GM18507 (cell line): ENCODE data around the gene CCDC88B.

Source experiments
- DNase-seq: peaks from one replicate; pipeline ENCODE4 v3.0.0; 2011; ENCODE audit warnings: low read depth; ENCODE audit not compliant: insufficient read length; ENCODE audit errors: extremely low spot score
- FAIRE-seq: peaks from 2 replicates; lab custom pipeline; 2011; peaks lifted over from hg19 to GRCh38; lab: Jason Lieb, UNC

The CCDC88B gene

GRCh38 chr11:64372802-64373597 is 33.0 kb downstream of the CCDC88B start:
- DNase-seq (no peak), FAIRE-seq (no peak)

GRCh38 chr11:64373598-64373974 is 33.6 kb downstream of the CCDC88B start:
- DNase-seq (no peak), FAIRE-seq (no peak)

GRCh38 chr11:64376071-64376470 is 36.1 kb downstream of the CCDC88B start:
- no peak for FAIRE-seq
- DNase-seq = no peak

- DNase-seq (no peak), FAIRE-seq (no peak)
These were observed 38.4 kb downstream of the CCDC88B start for GRCh38 chr11:64378335-64378880.

GRCh38 chr11:64379160-64379559 is 39.2 kb downstream of the CCDC88B start:
- DNase-seq = no peak
- FAIRE-seq = no peak

- DNase-seq = no peak
- FAIRE-seq = no peak
These were observed 40.1 kb downstream of the CCDC88B start for GRCh38 chr11:64379817-64380709.

GRCh38 chr11:64381350-64381749 is 41.3 kb downstream of the CCDC88B start:
- no peak for DNase-seq
- FAIRE-seq = no peak

- FAIRE-seq = no peak
- DNase-seq = no peak
These were observed 42.0 kb downstream of the CCDC88B start for GRCh38 chr11:64382047-64382446.

GRCh38 chr11:64382586-64382985 is 42.6 kb downstream of the CCDC88B start:
- FAIRE-seq (no peak), DNase-seq (no peak)

GRCh38 chr11:64383580-64383979 is 43.6 kb downstream of the CCDC88B start:
- no peak for FAIRE-seq
- no peak for DNase-seq

- FAIRE-seq (no peak), DNase-seq (no peak)
These were observed 44.2 kb downstream of the CCDC88B start for GRCh38 chr11:64384028-64384737.

- FAIRE-seq = no peak
These were observed 45.3 kb downstream of the CCDC88B start for GRCh38 chr11:64384981-64385944.

GRCh38 chr11:64385945-64386704 is 46.1 kb downstream of the CCDC88B start:
- no peak for FAIRE-seq

More at GRCh38 chr11:64384981-64385944, 45.3 kb downstream of the CCDC88B start:
- no peak for DNase-seq

GRCh38 chr11:64387916-64388315 is 47.9 kb downstream of the CCDC88B start:
- DNase-seq = no peak
- FAIRE-seq = no peak

More at GRCh38 chr11:64385945-64386704, 46.1 kb downstream of the CCDC88B start:
- DNase-seq = no peak

- DNase-seq (no peak), FAIRE-seq (no peak)
These were observed 48.9 kb downstream of the CCDC88B start for GRCh38 chr11:64388894-64389293.

- FAIRE-seq (no peak), DNase-seq (no peak)
These were observed 49.8 kb downstream of the CCDC88B start for GRCh38 chr11:64389851-64390250.

GRCh38 chr11:64390558-64390957 is 50.6 kb downstream of the CCDC88B start:
- no peak for DNase-seq
- no peak for FAIRE-seq

- FAIRE-seq (no peak), DNase-seq (no peak)
These were observed 51.8 kb downstream of the CCDC88B start for GRCh38 chr11:64391839-64392238.
